BJ (cell line): ENCODE measurements around the gene OR9Q1. TPM values are rescaled to one million over a fixed set of nuclear protein-coding genes. Genes with fewer than 3 reads are reported as not detected.

Experiments
- CTCF ChIA-PET: fragments of 350-600 bp; formaldehyde crosslinking; extraction: SDS; loops from one replicate; lab custom pipeline; 2021; ENCODE audit warnings: antibody characterized with exemption, inconsistent platforms; lab: Yijun Ruan, JAX
- POLR2A ChIA-PET: fragments of 300-600 bp; sonication (Branson Sonifier 250); formaldehyde crosslinking; extraction: SDS; loops from one replicate; lab custom pipeline; 2021; ENCODE audit warnings: antibody characterized with exemption; lab: Charles Lee
- DNase-seq: peaks from one replicate; pipeline ENCODE4 v3.0.0-alpha.2; 2011; ENCODE audit warnings: low read depth
- H3K27me3 ChIP-seq: 2 replicates; pipeline ENCODE4 v1.6.0; 2011; ENCODE audit warnings: low read length; ENCODE audit not compliant: control insufficient read depth, insufficient read depth
- H3K36me3 ChIP-seq: 2 replicates; pipeline ENCODE4 v1.5.1; 2011; ENCODE audit warnings: low read length; ENCODE audit not compliant: control insufficient read depth, insufficient read depth
- H3K4me3 ChIP-seq: 2 replicates; pipeline ENCODE4 v1.5.1; 2011; ENCODE audit warnings: low read depth, mild to moderate bottlenecking, control low read depth, low read length
- polyA plus RNA-seq: library from polyadenylated mRNA; depleted of rRNA; stranded (reverse); fragments of >200 nt; gene quantifications from 2 replicates; pipeline ENCODE4 v1.2.3, GENCODE V29; 2011
- TF ChIP-seq, protein P1 (sequence below): IDR thresholded peaks from 2 replicates; pipeline ENCODE4 v1.5.1; 2011; ENCODE audit warnings: low read depth, mild to moderate bottlenecking, control low read depth, inconsistent platforms, low read length, moderate library complexity; ENCODE audit not compliant: insufficient read depth

Gene OR9Q1
- polyA plus RNA-seq, 1 experiment: not detected

- ChIA-PET POLR2A (no interaction called here), CTCF (interaction anchor here (1.0 kb wide), 1 partner anchor 9 kb away, joined by 3 read pairs; no protein-coding TSS in a partner anchor)
- no peak overlapping the region for H3K4me3 ChIP-seq
- no peak for DNase-seq
- H3K27me3 ChIP-seq: no peaks in the 10 kb centered on the region
- TF ChIP-seq, protein P1, sequence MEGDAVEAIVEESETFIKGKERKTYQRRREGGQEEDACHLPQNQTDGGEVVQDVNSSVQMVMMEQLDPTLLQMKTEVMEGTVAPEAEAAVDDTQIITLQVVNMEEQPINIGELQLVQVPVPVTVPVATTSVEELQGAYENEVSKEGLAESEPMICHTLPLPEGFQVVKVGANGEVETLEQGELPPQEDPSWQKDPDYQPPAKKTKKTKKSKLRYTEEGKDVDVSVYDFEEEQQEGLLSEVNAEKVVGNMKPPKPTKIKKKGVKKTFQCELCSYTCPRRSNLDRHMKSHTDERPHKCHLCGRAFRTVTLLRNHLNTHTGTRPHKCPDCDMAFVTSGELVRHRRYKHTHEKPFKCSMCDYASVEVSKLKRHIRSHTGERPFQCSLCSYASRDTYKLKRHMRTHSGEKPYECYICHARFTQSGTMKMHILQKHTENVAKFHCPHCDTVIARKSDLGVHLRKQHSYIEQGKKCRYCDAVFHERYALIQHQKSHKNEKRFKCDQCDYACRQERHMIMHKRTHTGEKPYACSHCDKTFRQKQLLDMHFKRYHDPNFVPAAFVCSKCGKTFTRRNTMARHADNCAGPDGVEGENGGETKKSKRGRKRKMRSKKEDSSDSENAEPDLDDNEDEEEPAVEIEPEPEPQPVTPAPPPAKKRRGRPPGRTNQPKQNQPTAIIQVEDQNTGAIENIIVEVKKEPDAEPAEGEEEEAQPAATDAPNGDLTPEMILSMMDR: no peak
- no peaks in the 10 kb centered on the region for H3K36me3 ChIP-seq
These were observed 32.2 kb downstream of the OR9Q1 start for GRCh38 chr11:58055806-58056401.

- no peak for DNase-seq
- TF ChIP-seq, protein P1: no peak
- CTCF ChIA-PET: interaction anchor here (1.6 kb wide), 1 partner anchor 467 kb away, joined by 4 read pairs; no protein-coding TSS in a partner anchor
These were observed 33.8 kb downstream of the OR9Q1 start for GRCh38 chr11:58057481-58057880.

DNA sequence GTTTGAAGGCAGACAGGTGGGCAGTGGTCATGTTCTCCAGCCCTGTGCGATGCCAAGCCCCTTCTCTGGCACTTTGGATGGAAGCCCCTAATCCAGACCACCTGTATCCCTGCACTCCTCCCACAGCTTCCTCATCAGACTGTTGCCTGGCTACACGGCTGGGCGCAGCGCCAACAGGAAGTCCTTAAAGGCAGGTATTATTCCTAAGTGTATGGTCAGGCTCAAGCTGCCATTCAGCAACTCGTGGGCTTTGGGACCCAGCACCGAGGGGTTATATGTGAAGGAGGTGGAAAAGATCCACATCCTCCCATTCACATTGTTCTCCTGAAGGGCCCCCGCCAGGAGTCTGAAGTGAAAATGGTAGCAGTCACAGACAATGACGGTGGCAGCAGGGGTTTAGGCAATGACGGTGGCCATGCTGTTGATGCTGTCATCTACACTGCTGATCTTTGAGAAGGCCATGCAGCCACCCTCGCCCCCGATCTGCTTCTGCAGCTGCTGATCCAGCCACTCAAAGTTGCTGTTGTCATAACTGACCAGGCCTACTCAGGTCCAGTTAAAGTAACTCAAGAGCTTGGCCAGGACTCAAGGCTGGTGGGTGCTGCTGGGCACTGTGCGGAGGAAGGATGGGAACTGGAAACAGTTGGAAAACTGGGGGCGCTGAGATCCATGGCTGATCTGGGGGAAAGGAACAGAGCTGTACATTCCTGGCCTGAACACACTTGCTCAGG is 34.8 kb downstream of the OR9Q1 start:
- TF ChIP-seq, protein P1: no peak
- POLR2A ChIA-PET: interaction anchor here (0.6 kb wide), 1 partner anchor 24 kb away, joined by 3 read pairs; no protein-coding TSS in a partner anchor
- no peaks in the 10 kb centered on the region for H3K27me3 ChIP-seq
- CTCF ChIA-PET: interaction anchor here (0.8 to 1.6 kb wide), 3 partner anchors 34 to 466 kb away, joined by 3 to 4 read pairs (median 4); no protein-coding TSS in a partner anchor
- H3K36me3 ChIP-seq: no peaks in the 10 kb centered on the region
- DNase-seq: no peak
- H3K4me3 ChIP-seq: no peak overlapping the region

More at GRCh38 chr11:58057481-58057880, 33.8 kb downstream of the OR9Q1 start:
- H3K4me3 ChIP-seq: no peak overlapping the region
- H3K27me3 ChIP-seq: no peaks in the 10 kb centered on the region
- POLR2A ChIA-PET: no interaction called here
- no peaks in the 10 kb centered on the region for H3K36me3 ChIP-seq

DNA sequence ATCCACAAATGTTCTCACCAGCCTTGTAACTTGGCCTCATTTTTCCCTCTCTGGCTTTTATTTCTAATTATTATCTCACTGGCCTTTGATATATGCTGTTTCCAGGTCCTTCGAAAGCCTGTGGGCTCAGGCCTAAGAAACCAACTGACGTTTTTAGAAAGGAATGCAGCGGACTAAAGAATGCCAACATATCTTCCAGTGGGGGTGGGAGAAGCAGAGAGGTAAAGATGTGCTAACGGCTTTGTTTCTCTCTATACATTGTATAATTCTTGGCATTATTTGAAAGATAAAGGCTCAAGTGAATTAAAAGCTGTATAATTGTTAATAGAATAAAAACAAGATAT is 35.3 kb downstream of the OR9Q1 start:
- no peak overlapping the region for H3K4me3 ChIP-seq
- H3K27me3 ChIP-seq: no peaks in the 10 kb centered on the region
- CTCF ChIA-PET: interaction anchor here (1.4 kb wide), 1 partner anchor 34 kb away, joined by 4 read pairs; no protein-coding TSS in a partner anchor
- peak; percentile 22 for DNase-seq
- no peaks in the 10 kb centered on the region for H3K36me3 ChIP-seq
- TF ChIP-seq, protein P1: no peak
- POLR2A ChIA-PET: interaction anchor here (0.6 kb wide), 1 partner anchor 25 kb away, joined by 3 read pairs; no protein-coding TSS in a partner anchor

GRCh38 chr11:58060535-58060934 is 36.9 kb downstream of the OR9Q1 start:
- CTCF ChIA-PET: interaction anchor here (1.2 to 1.3 kb wide), 2 partner anchors 31 to 33 kb away, joined by 3 to 4 read pairs; no protein-coding TSS in a partner anchor
- TF ChIP-seq, protein P1: no peak
- no peaks in the 10 kb centered on the region for H3K27me3 ChIP-seq
- POLR2A ChIA-PET: no interaction called here
- no peak overlapping the region for H3K4me3 ChIP-seq
- no peaks in the 10 kb centered on the region for H3K36me3 ChIP-seq
- DNase-seq: no peak
